Heart left ventricle (tissue), 16 donors: ENCODE measurements around the gene PDE11A. TPM values are rescaled to one million over a fixed set of nuclear protein-coding genes. Genes with fewer than 3 reads are reported as not detected.

Source experiments
- ATAC-seq, 4 donors: fragments of 200-7000 bp; cut with Tn5 transposase; one replicate each; pipeline ENCODE4 v1.9.1; 2020 to 2022; ENCODE audit warnings: moderate library complexity in 4 of 4, mild to moderate bottlenecking in 3 of 4, moderate number of reproducible peaks in 1 of 4
- DNase-seq, 5 donors: peaks; one replicate each; pipeline ENCODE4 v3.0.0-alpha.2; 2020
- H3K27ac ChIP-seq, 12 donors: fragments of 200-600 bp; sonication (generic) in 4 of 12; one replicate each; pipeline versions ENCODE4 v1.5.0 to v1.8.0; 2016 to 2022; ENCODE audit warnings: mild to moderate bottlenecking in 2 of 12
- H3K27me3 ChIP-seq, 9 donors: fragments of 200-600 bp; sonication (generic) in 2 of 9; one replicate each; pipeline versions ENCODE4 v1.5.1 to v1.8.0; 2016 to 2022; ENCODE audit warnings: mild to moderate bottlenecking in 3 of 9
- H3K36me3 ChIP-seq, 9 donors: fragments of 200-600 bp; sonication (generic) in 2 of 9; one replicate each; pipeline versions ENCODE4 v1.5.0 to v1.8.0; 2018 to 2022; ENCODE audit warnings: mild to moderate bottlenecking in 2 of 9
- H3K4me1 ChIP-seq, 12 donors: fragments of 200-600 bp; sonication (generic) in 4 of 12; one replicate each; pipeline versions ENCODE4 v1.5.0 to v1.8.0; 2016 to 2022; ENCODE audit warnings: mild to moderate bottlenecking in 3 of 12
- H3K4me3 ChIP-seq, 12 donors: fragments of 200-600 bp; sonication (generic) in 4 of 12; one replicate each; pipeline versions ENCODE4 v1.5.0 to v1.8.0; 2017 to 2022; ENCODE audit warnings: mild to moderate bottlenecking in 9 of 12, moderate library complexity in 4 of 12
- H3K9me3 ChIP-seq, 12 donors: fragments of 200-600 bp; sonication (generic) in 4 of 12; one replicate each; pipeline versions ENCODE4 v1.5.0 to v1.8.0; 2016 to 2022; ENCODE audit warnings: mild to moderate bottlenecking in 1 of 12
- CTCF ChIP-seq, 12 donors: fragments of 200-600 bp; sonication (generic) in 4 of 12; IDR thresholded peaks; one replicate each; pipeline versions ENCODE4 v1.5.0 to v1.8.0; 2018 to 2022; ENCODE audit warnings: antibody characterized with exemption in 12 of 12, mild to moderate bottlenecking in 5 of 12
- POLR2A ChIP-seq, 2 donors: fragments of 450-650 bp; IDR thresholded peaks; one replicate each; pipeline ENCODE4 v1.6.1; 2017; ENCODE audit warnings: antibody characterized with exemption in 2 of 2, mild to moderate bottlenecking in 2 of 2, moderate library complexity in 2 of 2
- WGBS, 4 donors: extraction: QIAGEN DNeasy Blood & Tissue Kit in 2 of 4; methylation state at CpG; one replicate each; pipeline versions ENCODE4 v1.1.5 to v1.1.7; 2013 to 2018; 5-methylcytosine and 5-hydroxymethylcytosine counted together
- intact Hi-C, 10 donors: fragments of 100-400 bp; cut with DNase I; formaldehyde crosslinking; loops; one replicate each; pipeline versions ENCODE4 v1.11.1 to v1.14.2; 2022
- polyA plus RNA-seq, 2 donors: library from polyadenylated mRNA; stranded (reverse); fragments of 200-250 nt; gene quantifications; one replicate each; pipeline ENCODE4 v1.2.3, GENCODE V29; 2013
- total RNA-seq, 9 donors: library from RNA; depleted of rRNA in 2 of 9; stranded (reverse); fragments of >200 nt in 2 of 9; fragmentation: NEBNext Ultra II Directional in 3 of 9; extraction: Animal tissue kit (Norgen Biotek cat#: 25700) in 3 of 9; gene quantifications; one replicate each; pipeline versions ENCODE4 v1.1.0 to v1.2.4, GENCODE V29; 2016 to 2023
- donor health status: ischemic (EF 13 %, LVEDD 7.1; RV severe dilation, severe dysfunction).
- donor health status: healthy with polysubstance abuse.
- donor health status: DM: no; HTN: yes; CAD: no.
- donor health status: DM: no; HTN: no; CAD: no.
- donor health status: ischemic (EF 25% LVEDD 6.9; RV normal size, moderate dysfunction).
- donor health status: ischemic (EF 25% LVEDD 5.7; RV mildly dilated, moderate dysfunction).
- donor health status: healthy.
- donor health status: DM: yes; HTN: yes; CAD: no.
- donor health status: ischemic (EF 35%, LVEDD 5.7; RV mildly dilated, moderate dysfunction).
- donor health status: nonischemic (EF 11% LVEDD 7.7; RV severe dilation, severe dysfunction).
- donor health status: DM: yes; HTN: yes; CAD: no.
- donor health status: PGD.
- donor health status: ischemic (EF 29% LVEDD 5.4; RV normal size, mild dysfunction).
- donor health status: nonischemic (EF 23%, LVEDD 6.1; RV moderate dilation, normal function).

PDE11A gene
- total and polyA plus RNA-seq, 11 donors, result 0.24 to 2.9 (median 0.88) TPM

- no peaks in the 10 kb centered on the region for H3K9me3 ChIP-seq
- ATAC-seq (no peak), DNase-seq (no peak)
- no peaks in the 10 kb centered on the region for H3K36me3 ChIP-seq
- peaks cover 0 to 8% (median 0%) of the 10 kb centered on the region in 12 donors for H3K4me1 ChIP-seq
- no peak for TF ChIP-seq CTCF (IDR thresholded peaks at IDR 0.05)
- TF ChIP-seq POLR2A (IDR thresholded peaks at IDR 0.05), result no peak
- intact Hi-C loops, result no loop called here
- no peaks in the 10 kb centered on the region for H3K27me3 ChIP-seq
- no peak overlapping the region for H3K4me3 ChIP-seq
- no peak overlapping the region for H3K27ac ChIP-seq
- WGBS, 4 donors, result 46 to 73% (median 58%) methylated on average over 1 of the region's 1 CpG
Observed at GRCh38 chr2:177873915-177874314, 198.7 kb downstream of the PDE11A start.

- H3K9me3 ChIP-seq, result no peaks in the 10 kb centered on the region
- ATAC-seq (no peak), DNase-seq (no peak)
- H3K27ac ChIP-seq, result no peak overlapping the region
- H3K36me3 ChIP-seq, result no peaks in the 10 kb centered on the region
- no peak overlapping the region for H3K4me3 ChIP-seq
- intact Hi-C loops, result no loop called here
- peaks cover 0 to 9% (median 0%) of the 10 kb centered on the region in 12 donors for H3K4me1 ChIP-seq
- TF ChIP-seq POLR2A (IDR thresholded peaks at IDR 0.05) (no peak), CTCF (IDR thresholded peaks at IDR 0.05) (no peak)
- no peaks in the 10 kb centered on the region for H3K27me3 ChIP-seq
Observed at GRCh38 chr2:177872286-177872685, 200.3 kb downstream of the PDE11A start.

- DNase-seq (no peak), ATAC-seq (no peak)
- Histone ChIP-seq H3K4me3 (no peak overlapping the region), H3K27ac (no peak overlapping the region), H3K9me3 (no peaks in the 10 kb centered on the region), H3K4me1 (peaks cover 0 to 9% (median 0%) of the 10 kb centered on the region in 12 donors), H3K36me3 (no peaks in the 10 kb centered on the region), H3K27me3 (no peaks in the 10 kb centered on the region)
- intact Hi-C loops, result loop anchor here in 1 of 10 donors (5.0 kb wide), 1 partner anchor 58 kb away; no protein-coding TSS in a partner anchor
- TF ChIP-seq CTCF (IDR thresholded peaks at IDR 0.05) (no peak), POLR2A (IDR thresholded peaks at IDR 0.05) (no peak)
- 43 to 52% (median 50%) methylated on average over 3 of the region's 3 CpGs for WGBS, 4 donors
Observed at GRCh38 chr2:177869912-177870311, 202.7 kb downstream of the PDE11A start.

- H3K4me1 ChIP-seq, result peaks cover 0 to 9% (median 0%) of the 10 kb centered on the region in 12 donors
- H3K27me3 ChIP-seq, result no peaks in the 10 kb centered on the region
- no peak for TF ChIP-seq CTCF (IDR thresholded peaks at IDR 0.05)
- no peak overlapping the region for H3K27ac ChIP-seq
- ATAC-seq (no peak), DNase-seq (no peak)
- WGBS, 4 donors, result 56 to 68% (median 63%) methylated on average over 3 of the region's 3 CpGs
- no peaks in the 10 kb centered on the region for H3K36me3 ChIP-seq
- H3K4me3 ChIP-seq, result no peak overlapping the region
- intact Hi-C loops, result loop anchor here in 1 of 10 donors (5.0 kb wide), 1 partner anchor 57 kb away; no protein-coding TSS in a partner anchor
- H3K9me3 ChIP-seq, result no peaks in the 10 kb centered on the region
Observed at GRCh38 chr2:177869209-177869608, 203.4 kb downstream of the PDE11A start.
